Psoas muscle (tissue), 8 donors: ENCODE measurements around the gene GRID1. TPM values are rescaled to one million over a fixed set of nuclear protein-coding genes. Genes with fewer than 3 reads are reported as not detected.
"Not testable (repeated sequence)": the region's sequence is repeated elsewhere in the genome, so short reads cannot be mapped to it uniquely, and the experiment has no call there.

Experiments used
- ATAC-seq, 4 donors: fragments of 200-7000 bp; cut with Tn5 transposase; one replicate each; pipeline ENCODE4 v1.9.1; 2020; ENCODE audit warnings: moderate library complexity in 3 of 4, mild to moderate bottlenecking in 2 of 4
- DNase-seq, 2 donors: peaks; one replicate each; pipeline ENCODE4 v3.0.0-alpha.2; 2020
- H3K27ac ChIP-seq: fragments of 200-600 bp; one replicate; pipeline ENCODE4 v1.8.0; 2022
- H3K27me3 ChIP-seq, 3 donors: fragments of 200-600 bp in 1 of 3; one replicate each; pipeline versions ENCODE4 v1.6.1 to v1.8.0; 2013 to 2022; ENCODE audit warnings: low read length in 2 of 3, mild to moderate bottlenecking in 2 of 3, moderate library complexity in 1 of 3; ENCODE audit not compliant: insufficient read depth in 3 of 3
- H3K36me3 ChIP-seq, 2 donors: fragments of 200-600 bp in 1 of 2; one replicate each; pipeline versions ENCODE4 v1.6.1 to v1.8.0; 2013 to 2022; ENCODE audit warnings: low read depth in 1 of 2, mild to moderate bottlenecking in 1 of 2, moderate library complexity in 1 of 2; ENCODE audit not compliant: insufficient read depth in 1 of 2
- H3K4me1 ChIP-seq: fragments of 200-600 bp; one replicate; pipeline ENCODE4 v1.8.0; 2022
- H3K4me3 ChIP-seq: fragments of 200-600 bp; one replicate; pipeline ENCODE4 v1.8.0; 2022; ENCODE audit warnings: mild to moderate bottlenecking
- H3K9me3 ChIP-seq: fragments of 200-600 bp; one replicate; pipeline ENCODE4 v1.8.0; 2022
- CTCF ChIP-seq: fragments of 200-600 bp; IDR thresholded peaks from one replicate; pipeline ENCODE4 v1.8.0; 2022; ENCODE audit warnings: antibody characterized with exemption
- WGBS, 3 donors: extraction: QIAGEN DNeasy Blood & Tissue Kit; methylation state at CpG; one replicate each; pipeline versions ENCODE4 v1.1.6 to v1.1.7; 2013; 5-methylcytosine and 5-hydroxymethylcytosine counted together
- intact Hi-C, 2 donors: fragments of 100-400 bp; cut with DNase I; formaldehyde crosslinking; loops; one replicate each; pipeline versions ENCODE4 v1.11.0 to v1.14.2; 2022
- polyA plus RNA-seq, 3 donors: library from polyadenylated mRNA; stranded (reverse); fragments of 200-250 nt; gene quantifications; one replicate each; pipeline ENCODE4 v1.2.3, GENCODE V29; 2013
- total RNA-seq, 4 donors: library from RNA; stranded (reverse); fragmentation: NEBNext Ultra II Directional in 2 of 4; extraction: Animal tissue kit (Norgen Biotek cat#: 25700) in 2 of 4; gene quantifications; one replicate each; pipeline versions ENCODE4 v1.2.1 to v1.2.4, GENCODE V29; 2021 to 2023
- donor health status: healthy with polysubstance abuse.
- donor health status: DM: no; HTN: no; CAD: no; lungs with moderate emphysema.
- donor health status: Bipolar disorder and iron deficiency.
- donor health status: healthy.
- donor health status: DM: yes; HTN: yes; CAD: no.
- donor health status: DM: no; HTN: no; CAD: no.
- donor health status: DM: no; HTN: no; CAD: no.
- donor health status: DM: yes; HTN: yes; CAD: no.

The GRID1 gene
- total and polyA plus RNA-seq, 7 donors, result 0.17 to 0.56 (median 0.24) TPM

- Histone ChIP-seq H3K9me3 (no peaks in the 10 kb centered on the region), H3K4me1 (no peaks in the 10 kb centered on the region), H3K27ac (no peak overlapping the region), H3K4me3 (no peak overlapping the region), H3K27me3 (peaks cover 0 to 1% (median 0%) of the 10 kb centered on the region in 3 donors), H3K36me3 (no peaks in the 10 kb centered on the region)
- DNase-seq (no peak), ATAC-seq (no peak)
- no peak for TF ChIP-seq CTCF
- intact Hi-C loops, result no loop called here
- WGBS, 3 donors, result 69 to 83% (median 78%) methylated on average over 2 of the region's 2 CpGs
Observed at GRCh38 chr10:85702768-85703167, 663.8 kb downstream of the GRID1 start.

- H3K27ac ChIP-seq, H3K27me3 ChIP-seq, H3K4me3 ChIP-seq, H3K4me1 ChIP-seq, H3K36me3 ChIP-seq, H3K9me3 ChIP-seq, DNase-seq, ATAC-seq, intact Hi-C loops: not testable (repeated sequence)
- 86 to 89% (median 87%) methylated on average over 4 of the region's 4 CpGs for WGBS, 3 donors
Observed at GRCh38 chr10:85699066-85699465, 667.5 kb downstream of the GRID1 start.

- WGBS, 3 donors, result 94 to 96% (median 95%) methylated on average over 1 of the region's 1 CpG
- no peak for TF ChIP-seq CTCF
- ATAC-seq, result no peak
Observed at GRCh38 chr10:85696893-85697292, 669.7 kb downstream of the GRID1 start.

GRCh38 chr10:85682621-85683020 is 684.0 kb downstream of the GRID1 start:
- DNase-seq (no peak), ATAC-seq (no peak)
- no peak for TF ChIP-seq CTCF
- no peak overlapping the region for H3K27ac ChIP-seq
- H3K4me1 ChIP-seq, result no peaks in the 10 kb centered on the region
- no peaks in the 10 kb centered on the region for H3K27me3 ChIP-seq
- intact Hi-C loops, result no loop called here
- no peak overlapping the region for H3K4me3 ChIP-seq
- H3K36me3 ChIP-seq, result no peaks in the 10 kb centered on the region
- H3K9me3 ChIP-seq, result no peaks in the 10 kb centered on the region
- 59 to 67% (median 61%) methylated on average over 1 of the region's 1 CpG for whole genome bisulfite sequencing, 3 donors

More at GRCh38 chr10:85696893-85697292, 669.7 kb downstream of the GRID1 start:
- Histone ChIP-seq H3K27ac (no peak overlapping the region), H3K9me3 (peaks cover 5% of the 10 kb centered on the region), H3K27me3 (peaks cover 0 to 3% (median 0%) of the 10 kb centered on the region in 3 donors), H3K36me3 (no peaks in the 10 kb centered on the region), H3K4me1 (no peaks in the 10 kb centered on the region), H3K4me3 (no peak overlapping the region)
- intact Hi-C loops, result no loop called here
- no peak for DNase-seq

GRCh38 chr10:85679710-85680109 is 686.9 kb downstream of the GRID1 start:
- no peak overlapping the region for H3K4me3 ChIP-seq
- H3K9me3 ChIP-seq, result no peaks in the 10 kb centered on the region
- intact Hi-C loops, result no loop called here
- ATAC-seq (no peak), DNase-seq (no peak)
- WGBS, 3 donors, result 79 to 89% (median 88%) methylated on average over 4 of the region's 4 CpGs
- H3K27ac ChIP-seq, result no peak overlapping the region
- no peaks in the 10 kb centered on the region for H3K36me3 ChIP-seq
- no peak for TF ChIP-seq CTCF
- H3K27me3 ChIP-seq, result no peaks in the 10 kb centered on the region
- no peaks in the 10 kb centered on the region for H3K4me1 ChIP-seq
